GM21447 (cell line): ENCODE measurements around the gene NUDT2.

Source experiments
- ATAC-seq: cut with Tn5 transposase; IDR thresholded peaks from one replicate; pipeline ENCODE4 v1.9.1; 2021; ENCODE audit not compliant: unreplicated experiment

NUDT2 gene

DNA sequence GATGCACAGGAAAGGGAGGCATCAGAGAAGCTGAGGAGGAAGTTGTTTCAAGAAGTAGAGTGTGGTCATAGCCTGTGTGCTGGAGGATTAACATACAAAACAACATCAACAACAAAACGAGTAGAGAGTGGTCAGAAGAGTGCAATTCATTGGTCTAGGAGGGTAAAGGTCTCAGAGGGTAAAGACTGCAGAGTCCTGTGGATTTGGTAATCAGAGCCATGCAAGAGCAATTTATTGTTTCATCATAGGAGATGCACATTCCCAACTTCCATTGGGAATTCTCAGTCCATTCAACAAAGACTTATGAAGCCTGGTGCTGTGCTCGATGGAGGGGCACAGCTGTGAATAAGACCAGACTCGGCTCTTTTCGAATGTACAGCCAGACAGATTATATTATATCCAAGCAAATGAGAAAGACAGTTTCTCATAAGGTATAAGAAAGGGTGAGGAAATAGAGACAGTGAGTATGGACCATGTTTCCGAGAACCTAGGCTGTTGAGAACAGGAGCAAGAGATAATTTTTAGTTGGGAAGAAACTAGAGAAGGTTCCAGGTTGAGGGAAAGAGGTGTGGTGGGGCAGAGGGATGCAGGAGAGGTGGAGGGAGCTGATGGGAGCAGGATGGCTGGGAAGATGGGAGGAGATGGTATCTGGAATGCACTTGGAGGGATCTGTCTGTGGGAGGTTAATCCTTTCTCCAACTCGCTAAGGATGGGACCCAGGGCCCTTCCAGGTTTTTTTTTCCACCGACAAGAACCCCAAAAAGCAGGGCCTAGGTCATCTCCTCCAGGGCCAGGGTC, 55.2 kb downstream of the NUDT2 start:
- ATAC-seq: no peak

DNA sequence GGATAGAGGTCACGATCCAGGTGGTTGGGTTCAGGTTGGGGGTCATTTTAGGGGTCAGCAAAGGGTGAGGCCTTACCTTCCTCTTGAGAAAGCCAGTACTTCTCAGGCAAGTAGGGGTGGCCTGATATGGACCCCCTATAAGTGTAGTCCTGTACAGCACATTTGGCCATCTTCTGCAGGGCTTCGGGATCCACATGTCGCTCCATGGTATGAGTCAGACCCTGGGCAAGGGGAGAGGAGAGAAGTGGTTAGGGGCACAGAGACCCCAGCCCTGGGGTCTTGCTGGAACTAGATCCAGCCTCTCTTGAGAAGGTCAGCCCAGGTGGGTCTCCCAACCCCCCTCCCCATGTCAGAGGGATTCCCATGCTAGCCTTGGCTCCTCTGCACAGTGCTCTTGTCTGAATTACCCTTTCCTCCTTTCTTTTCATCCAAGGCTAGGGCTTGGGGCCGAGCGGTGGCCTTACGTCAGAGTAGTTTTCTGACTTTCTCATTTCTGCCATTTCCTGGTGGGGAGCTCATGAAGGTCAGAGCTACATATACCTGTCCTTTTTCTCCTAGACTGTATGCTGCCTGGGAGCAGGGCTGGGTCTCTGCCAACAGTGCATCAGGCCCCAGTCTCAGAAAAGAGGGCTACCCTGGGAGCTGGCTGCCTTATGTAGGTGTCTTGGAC, 56.3 kb downstream of the NUDT2 start:
- no peak for ATAC-seq

GRCh38 chr9:34386656-34387055, 57.3 kb downstream of the NUDT2 start:
- ATAC-seq: no peak

DNA sequence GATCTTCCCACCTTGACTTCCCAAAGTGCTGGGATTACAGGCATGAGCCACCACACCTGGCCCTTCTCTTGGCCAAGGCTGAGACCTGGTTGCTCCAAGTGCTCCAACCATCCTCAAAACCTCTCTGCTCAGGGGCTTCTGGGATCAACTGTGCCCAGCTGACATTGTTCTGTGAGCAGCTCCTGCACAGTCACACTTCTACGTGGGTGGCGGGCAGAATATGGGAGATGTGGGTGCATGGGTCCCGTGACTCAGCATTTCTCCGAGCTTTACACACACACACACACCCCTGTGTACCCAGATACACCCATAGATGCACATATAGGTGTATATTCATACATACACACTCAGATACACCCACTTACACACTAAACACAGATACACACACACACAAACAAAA, 57.9 kb downstream of the NUDT2 start:
- ATAC-seq: no peak

- no peak for ATAC-seq
These were observed 63.1 kb downstream of the NUDT2 start for GRCh38 chr9:34392511-34392910.
